Brain microvascular endothelial cell (primary cell): ENCODE measurements around the gene PLEKHB2.

Source experiments
- DNase-seq: peaks from one replicate; pipeline ENCODE4 v3.0.0-alpha.2; 2020
- H3K27ac ChIP-seq: fragments of 250-450 bp; sonication (Bioruptor Pico); 2 replicates; pipeline ENCODE4 v1.5.1; 2020; ENCODE audit warnings: mild to moderate bottlenecking, moderate library complexity
- H3K27me3 ChIP-seq: fragments of 250-450 bp; sonication (Bioruptor Pico); replicated peaks from 2 replicates; pipeline ENCODE4 v1.5.1; 2020; ENCODE audit warnings: mild to moderate bottlenecking
- H3K36me3 ChIP-seq: fragments of 250-450 bp; sonication (Bioruptor Pico); replicated peaks from 2 replicates; pipeline ENCODE4 v1.5.1; 2020; ENCODE audit warnings: mild to moderate bottlenecking
- H3K4me3 ChIP-seq: 2 replicates; pipeline ENCODE4 v1.5.1; 2011; ENCODE audit warnings: low read depth, mild to moderate bottlenecking, control low read depth, low read length, moderate library complexity
- in situ Hi-C: cut with HindIII; loops from 2 replicates; pipeline ENCODE4 v1.10.0; 2017; ENCODE audit warnings: low sequenced_read_pairs, low pct_ligation_motif_present
- TF ChIP-seq, protein P1 (sequence below): IDR thresholded peaks from 2 replicates; pipeline ENCODE4 v1.5.1; 2011; ENCODE audit warnings: low read depth, mild to moderate bottlenecking, moderate library complexity, low read length, control low read depth, inconsistent platforms; ENCODE audit errors: missing control alignments

Gene PLEKHB2

GRCh38 chr2:131121464-131121863 lies 16.3 kb downstream of the PLEKHB2 start:
- H3K27ac ChIP-seq: no peak overlapping the region
- TF ChIP-seq, protein P1, sequence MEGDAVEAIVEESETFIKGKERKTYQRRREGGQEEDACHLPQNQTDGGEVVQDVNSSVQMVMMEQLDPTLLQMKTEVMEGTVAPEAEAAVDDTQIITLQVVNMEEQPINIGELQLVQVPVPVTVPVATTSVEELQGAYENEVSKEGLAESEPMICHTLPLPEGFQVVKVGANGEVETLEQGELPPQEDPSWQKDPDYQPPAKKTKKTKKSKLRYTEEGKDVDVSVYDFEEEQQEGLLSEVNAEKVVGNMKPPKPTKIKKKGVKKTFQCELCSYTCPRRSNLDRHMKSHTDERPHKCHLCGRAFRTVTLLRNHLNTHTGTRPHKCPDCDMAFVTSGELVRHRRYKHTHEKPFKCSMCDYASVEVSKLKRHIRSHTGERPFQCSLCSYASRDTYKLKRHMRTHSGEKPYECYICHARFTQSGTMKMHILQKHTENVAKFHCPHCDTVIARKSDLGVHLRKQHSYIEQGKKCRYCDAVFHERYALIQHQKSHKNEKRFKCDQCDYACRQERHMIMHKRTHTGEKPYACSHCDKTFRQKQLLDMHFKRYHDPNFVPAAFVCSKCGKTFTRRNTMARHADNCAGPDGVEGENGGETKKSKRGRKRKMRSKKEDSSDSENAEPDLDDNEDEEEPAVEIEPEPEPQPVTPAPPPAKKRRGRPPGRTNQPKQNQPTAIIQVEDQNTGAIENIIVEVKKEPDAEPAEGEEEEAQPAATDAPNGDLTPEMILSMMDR: no peak
- H3K4me3 ChIP-seq: no peak overlapping the region
- H3K36me3 ChIP-seq: peaks cover 10% of the 10 kb centered on the region
- in situ Hi-C loops: no loop called here
- H3K27me3 ChIP-seq: no peaks in the 10 kb centered on the region
- DNase-seq: peak; percentile 35

- in situ Hi-C loops: no loop called here
- H3K36me3 ChIP-seq: peaks cover 13% of the 10 kb centered on the region
- DNase-seq: no peak
- no peak overlapping the region for H3K27ac ChIP-seq
- no peaks in the 10 kb centered on the region for H3K27me3 ChIP-seq
- H3K4me3 ChIP-seq: no peak overlapping the region
- TF ChIP-seq, protein P1: no peak
These were observed 17.4 kb downstream of the PLEKHB2 start for GRCh38 chr2:131122496-131122895.

DNA sequence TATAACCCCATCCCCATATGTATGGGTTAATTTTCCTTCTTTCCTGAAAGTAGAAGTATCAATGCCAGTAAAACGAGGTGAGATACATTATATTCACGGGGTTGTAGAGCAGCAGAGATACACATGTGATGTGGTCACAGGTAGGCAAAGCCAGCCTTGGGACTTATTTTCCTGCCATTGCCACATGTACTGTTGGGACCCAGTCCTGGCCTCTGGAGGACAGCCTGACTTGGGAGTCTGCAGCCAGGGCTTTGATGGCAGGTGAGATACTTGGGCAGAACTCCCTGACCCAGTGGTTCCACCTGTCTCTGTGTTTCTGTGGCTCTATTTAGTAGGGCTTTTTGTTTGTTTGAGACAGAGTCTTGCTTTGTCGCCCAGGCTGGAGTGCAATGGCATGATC lies 18.1 kb downstream of the PLEKHB2 start:
- DNase-seq: no peak
- no peak overlapping the region for H3K27ac ChIP-seq
- in situ Hi-C loops: no loop called here
- TF ChIP-seq, protein P1: no peak
- H3K36me3 ChIP-seq: peaks cover 19% of the 10 kb centered on the region
- no peaks in the 10 kb centered on the region for H3K27me3 ChIP-seq
- H3K4me3 ChIP-seq: no peak overlapping the region

DNA sequence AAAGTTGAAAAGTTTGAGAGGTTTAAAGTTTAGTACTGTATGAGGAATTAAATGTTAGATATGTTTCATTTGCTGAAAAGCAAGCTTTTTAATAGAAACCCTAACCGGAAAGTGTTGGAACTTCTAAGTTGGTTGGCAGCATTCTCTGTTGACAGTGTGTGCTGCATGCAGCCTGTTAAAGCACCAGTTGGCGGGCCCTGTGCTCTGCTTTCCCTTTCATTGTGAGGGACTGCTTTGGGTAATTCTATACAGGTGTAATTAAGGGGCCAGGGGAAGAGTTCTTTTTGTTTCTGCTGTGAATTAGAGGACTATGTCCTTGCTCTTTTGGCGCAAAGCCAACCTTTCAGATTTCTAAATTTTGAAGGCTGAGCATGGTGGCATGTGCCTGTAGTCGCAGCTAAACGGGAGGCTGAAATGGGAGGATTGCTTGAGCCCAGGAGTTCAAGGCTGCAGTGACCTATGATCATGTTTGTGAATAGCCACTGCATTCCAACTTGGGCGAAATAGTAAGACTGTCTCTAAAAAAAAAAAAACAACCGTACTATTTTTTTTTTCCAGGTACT lies 20.1 kb downstream of the PLEKHB2 start:
- Histone ChIP-seq H3K36me3 (peaks cover 29% of the 10 kb centered on the region), H3K27ac (no peak overlapping the region), H3K4me3 (no peak overlapping the region), H3K27me3 (no peaks in the 10 kb centered on the region)
- TF ChIP-seq, protein P1: no peak
- no peak for DNase-seq
- in situ Hi-C loops: no loop called here

DNA sequence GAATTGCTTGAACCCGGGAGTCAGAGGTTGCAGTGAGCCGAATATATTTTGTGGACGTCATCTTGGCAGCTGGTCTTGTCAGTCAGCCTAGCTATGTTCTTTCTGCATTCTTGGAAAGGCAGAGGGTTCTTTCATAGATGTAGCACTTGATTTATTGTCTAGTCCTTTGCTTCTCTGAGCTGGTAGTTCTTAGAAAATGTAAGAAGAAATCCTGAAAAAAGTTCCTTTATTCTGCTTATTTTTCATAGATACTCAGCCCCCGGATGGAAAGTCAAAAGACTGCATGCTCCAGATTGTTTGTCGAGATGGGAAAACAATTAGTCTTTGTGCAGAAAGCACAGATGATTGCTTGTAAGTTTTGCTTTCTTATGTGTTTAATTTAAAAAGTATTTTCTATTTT lies 21.3 kb downstream of the PLEKHB2 start:
- no peaks in the 10 kb centered on the region for H3K27me3 ChIP-seq
- no peak overlapping the region for H3K4me3 ChIP-seq
- TF ChIP-seq, protein P1: no peak
- peaks cover 36% of the 10 kb centered on the region for H3K36me3 ChIP-seq
- no peak overlapping the region for H3K27ac ChIP-seq
- DNase-seq: no peak
- in situ Hi-C loops: no loop called here

GRCh38 chr2:131127076-131127475 lies 21.9 kb downstream of the PLEKHB2 start:
- no peak overlapping the region for H3K27ac ChIP-seq
- H3K36me3 ChIP-seq: peaks cover 36% of the 10 kb centered on the region
- H3K27me3 ChIP-seq: no peaks in the 10 kb centered on the region
- H3K4me3 ChIP-seq: no peak overlapping the region
- TF ChIP-seq, protein P1: no peak
- DNase-seq: no peak
- in situ Hi-C loops: no loop called here
